H1 (cell line): ENCODE data around the gene MRFAP1L1. TPM values are rescaled to one million over a fixed set of nuclear protein-coding genes. Genes with fewer than 3 reads are reported as not detected.

Experiments used
- CTCF ChIA-PET: fragments of 300-600 bp; sonication (Branson Sonifier 250); formaldehyde crosslinking; loops from one replicate; lab custom pipeline; 2021; ENCODE audit not compliant: partially characterized antibody; lab: Charles Lee
- POLR2A ChIA-PET: fragments of 300-600 bp; sonication (Branson Sonifier 250); formaldehyde crosslinking; loops from one replicate; lab custom pipeline; 2021; ENCODE audit warnings: inconsistent platforms; ENCODE audit not compliant: partially characterized antibody; lab: Charles Lee
- DNase-seq, 2 experiments: peaks; one replicate each; pipeline versions ENCODE4 v3.0.0 to v3.0.0-alpha.2; 2010 to 2022; ENCODE audit warnings: low spot score in 2 of 2, low read depth in 1 of 2, mixed read lengths in 1 of 2
- FAIRE-seq: peaks from 2 replicates; lab custom pipeline; 2011; peaks lifted over from hg19 to GRCh38; lab: Jason Lieb, UNC
- H2AFZ ChIP-seq: 2 replicates; pipeline ENCODE4 v1.8.1; 2012; ENCODE audit warnings: low read length, inconsistent platforms
- H2AK5ac ChIP-seq: 2 replicates; pipeline ENCODE4 v1.6.1; 2013; ENCODE audit warnings: low read depth, low read length
- H2BK120ac ChIP-seq: replicated peaks from 2 replicates; pipeline ENCODE3; 2013; ENCODE audit warnings: low read depth, low read length, inconsistent platforms
- H2BK12ac ChIP-seq: 2 replicates; pipeline ENCODE4 v1.6.1; 2013; ENCODE audit warnings: low read depth, low read length
- H2BK15ac ChIP-seq: 2 replicates; pipeline ENCODE4 v1.6.1; 2013; ENCODE audit warnings: low read length
- H2BK20ac ChIP-seq: 2 replicates; pipeline ENCODE4 v1.6.1; 2013; ENCODE audit warnings: low read length
- H2BK5ac ChIP-seq: 2 replicates; pipeline ENCODE4 v1.6.1; 2013; ENCODE audit warnings: low read depth, low read length
- H3K14ac ChIP-seq: 2 replicates; pipeline ENCODE4 v1.6.1; 2013; ENCODE audit warnings: inconsistent platforms; ENCODE audit not compliant: insufficient read length
- H3K18ac ChIP-seq: 2 replicates; pipeline ENCODE4 v1.6.1; 2013; ENCODE audit warnings: low read length; ENCODE audit errors: extremely low read depth
- H3K23ac ChIP-seq: 2 replicates; pipeline ENCODE4 v1.6.1; 2013; ENCODE audit warnings: inconsistent platforms; ENCODE audit not compliant: insufficient read length
- H3K23me2 ChIP-seq: 2 replicates; pipeline ENCODE4 v1.6.1; 2013; ENCODE audit warnings: low read depth, low read length
- H3K27ac ChIP-seq: 2 replicates; pipeline ENCODE4 v1.6.1; 2011; ENCODE audit warnings: low read depth, low read length, inconsistent platforms
- H3K27me3 ChIP-seq, 4 experiments: replicated peaks in 1 of 4; 1 replicate in 1 of 4; 2 replicates in 3 of 4; pipeline versions ENCODE4 v1.6.1 to v1.8.1; 2011 to 2013; ENCODE audit warnings: low read length in 3 of 4, mild to moderate bottlenecking in 3 of 4, inconsistent platforms in 2 of 4, mixed read lengths in 2 of 4, moderate library complexity in 1 of 4; ENCODE audit not compliant: control insufficient read depth in 3 of 4, insufficient read depth in 3 of 4; ENCODE audit errors: extremely low read depth in 1 of 4
- H3K36me3 ChIP-seq, 4 experiments: 2 replicates each; pipeline versions ENCODE4 v1.6.1 to v1.8.1; 2011 to 2013; ENCODE audit warnings: mild to moderate bottlenecking in 4 of 4, low read length in 3 of 4, moderate library complexity in 2 of 4, control low read depth in 1 of 4, inconsistent platforms in 1 of 4; ENCODE audit not compliant: insufficient read depth in 4 of 4, control insufficient read depth in 2 of 4
- H3K4ac ChIP-seq: replicated peaks from 2 replicates; pipeline ENCODE3; 2013; ENCODE audit warnings: low read length, low read depth, mixed read lengths, inconsistent platforms; ENCODE audit not compliant: insufficient read length
- H3K4me1 ChIP-seq, 4 experiments: replicated peaks in 1 of 4; 1 replicate in 1 of 4; 2 replicates in 3 of 4; pipeline versions ENCODE4 v1.6.1 to v1.8.1; 2011 to 2013; ENCODE audit warnings: low read length in 3 of 4, inconsistent platforms in 2 of 4, mixed read lengths in 1 of 4; ENCODE audit not compliant: insufficient read depth in 4 of 4, control insufficient read depth in 3 of 4
- H3K4me2 ChIP-seq, 2 experiments: 2 replicates each; pipeline versions ENCODE4 v1.6.1 to v1.8.1; 2011 to 2013; ENCODE audit warnings: low read depth in 2 of 2, low read length in 2 of 2, control low read depth in 1 of 2, inconsistent platforms in 1 of 2, mild to moderate bottlenecking in 1 of 2; ENCODE audit not compliant: insufficient read depth in 1 of 2
- H3K4me3 ChIP-seq, 4 experiments: fragments of 200-600, 300-600 bp in 1 of 4; sonication (generic), shearing (Covaris generic), sonication (Bioruptor Twin) in 1 of 4; 2 replicates each; pipeline versions ENCODE4 v1.5.1 to v1.8.1; 2011 to 2016; ENCODE audit warnings: low read length in 4 of 4, low read depth in 3 of 4, control low read depth in 2 of 4, inconsistent platforms in 2 of 4, mild to moderate bottlenecking in 2 of 4, mixed read lengths in 1 of 4, moderate library complexity in 1 of 4; ENCODE audit not compliant: insufficient read depth in 2 of 4; ENCODE audit errors: extremely low read depth in 1 of 4
- H3K56ac ChIP-seq: replicated peaks from 2 replicates; pipeline ENCODE3; 2013; ENCODE audit warnings: low read depth, mild to moderate bottlenecking, mixed read lengths, low read length, inconsistent platforms; ENCODE audit not compliant: insufficient read length
- H3K79me1 ChIP-seq: 2 replicates; pipeline ENCODE4 v1.6.1; 2013; ENCODE audit warnings: low read depth, low read length, control low read depth
- H3K79me2 ChIP-seq, 2 experiments: 2 replicates each; pipeline versions ENCODE4 v1.6.1 to v1.8.1; 2012 to 2013; ENCODE audit warnings: low read length in 2 of 2, mild to moderate bottlenecking in 2 of 2, inconsistent platforms in 1 of 2; ENCODE audit not compliant: insufficient read depth in 2 of 2, control insufficient read depth in 1 of 2
- H3K9ac ChIP-seq, 4 experiments: replicated peaks in 1 of 4; 1 replicate in 1 of 4; 2 replicates in 3 of 4; pipeline versions ENCODE4 v1.6.1 to v1.8.1; 2011 to 2013; ENCODE audit warnings: low read depth in 3 of 4, low read length in 3 of 4, control low read depth in 2 of 4, mild to moderate bottlenecking in 2 of 4, moderate library complexity in 2 of 4, inconsistent platforms in 1 of 4; ENCODE audit errors: extremely low read depth in 1 of 4
- H3K9me3 ChIP-seq, 2 experiments: 2 replicates each; pipeline versions ENCODE4 v1.6.1 to v1.8.1; 2012 to 2013; ENCODE audit warnings: mild to moderate bottlenecking in 2 of 2, moderate library complexity in 2 of 2, control low read depth in 1 of 2, inconsistent platforms in 1 of 2, low read depth in 1 of 2, low read length in 1 of 2, mixed read lengths in 1 of 2; ENCODE audit not compliant: insufficient read depth in 2 of 2
- H4K20me1 ChIP-seq, 2 experiments: replicated peaks in 1 of 2; 2 replicates each; pipeline versions ENCODE3 to v1.8.1; 2011 to 2013; ENCODE audit warnings: inconsistent platforms in 2 of 2, low read length in 2 of 2, mild to moderate bottlenecking in 1 of 2; ENCODE audit not compliant: insufficient read depth in 2 of 2, control insufficient read depth in 1 of 2
- H4K5ac ChIP-seq: 2 replicates; pipeline ENCODE4 v1.6.1; 2013; ENCODE audit warnings: low read length, low read depth, mixed read lengths, inconsistent platforms; ENCODE audit not compliant: insufficient read length
- H4K8ac ChIP-seq: 2 replicates; pipeline ENCODE4 v1.8.0; 2013; ENCODE audit warnings: mild to moderate bottlenecking, moderate library complexity, low read length, inconsistent platforms; ENCODE audit not compliant: insufficient read depth; ENCODE audit errors: extremely low read depth
- H4K91ac ChIP-seq: replicated peaks from 2 replicates; pipeline ENCODE3; 2013; ENCODE audit warnings: low read length, mixed read lengths, inconsistent platforms; ENCODE audit not compliant: insufficient read length
- BCL11A ChIP-seq, 2 experiments: IDR thresholded peaks; one replicate each; pipeline ENCODE4 v1.6.1; 2011; ENCODE audit warnings: low read depth in 2 of 2, low read length in 2 of 2, mild to moderate bottlenecking in 2 of 2
- CHD1 ChIP-seq: IDR thresholded peaks from 2 replicates; pipeline ENCODE4 v1.6.1; 2012; ENCODE audit warnings: low read depth, low read length, improper control_type of control experiment
- E2F6 ChIP-seq: IDR thresholded peaks from 2 replicates; pipeline ENCODE4 v1.6.1; 2012; ENCODE audit warnings: inconsistent platforms
- WGBS, 2 experiments: shearing (Covaris generic) in 1 of 2; methylation state at CpG; one replicate each; pipeline versions ENCODE4 v1.1.6 to v1.1.7; 2013 to 2015; ENCODE audit warnings: low lambda C conversion rate in 2 of 2, mixed read lengths in 2 of 2, inconsistent platforms in 1 of 2, low coverage in 1 of 2, missing lambda C conversion rate in 1 of 2; ENCODE audit not compliant: insufficient replicate concordance in 2 of 2, insufficient coverage in 1 of 2, insufficient read length in 1 of 2; ENCODE audit errors: extremely low coverage in 1 of 2, missing lambda C conversion rate in 1 of 2; 5-methylcytosine and 5-hydroxymethylcytosine counted together
- polyA plus RNA-seq, 7 experiments: library from polyadenylated mRNA; depleted of rRNA in 3 of 7; stranded (reverse) in 5 of 7; unstranded in 2 of 7; fragments of >200 nt in 5 of 7; fragments of 200-250 nt in 2 of 7; gene quantifications; 1 replicate in 5 of 7; 2 replicates in 1 of 7; 4 replicates in 1 of 7; pipeline versions ENCODE4 v1.2.1 to v1.2.3, GENCODE V29; 2011 to 2013; ENCODE audit warnings: missing spikeins in 2 of 7, mixed read lengths in 2 of 7
- total RNA-seq: library from RNA; stranded (reverse); fragmentation: NEBNext Ultra II Directional; extraction: Animal tissue kit (Norgen Biotek cat#: 25700); gene quantifications from 2 replicates; pipeline ENCODE4 v1.2.1, GENCODE V29; 2021

MRFAP1L1 gene
- total and polyA plus RNA-seq, 2 of the 8 experiments (the other 6 are each of a cell fraction or from before 2014, with no cell fraction given) = 26.8 to 54.3 TPM

DNA sequence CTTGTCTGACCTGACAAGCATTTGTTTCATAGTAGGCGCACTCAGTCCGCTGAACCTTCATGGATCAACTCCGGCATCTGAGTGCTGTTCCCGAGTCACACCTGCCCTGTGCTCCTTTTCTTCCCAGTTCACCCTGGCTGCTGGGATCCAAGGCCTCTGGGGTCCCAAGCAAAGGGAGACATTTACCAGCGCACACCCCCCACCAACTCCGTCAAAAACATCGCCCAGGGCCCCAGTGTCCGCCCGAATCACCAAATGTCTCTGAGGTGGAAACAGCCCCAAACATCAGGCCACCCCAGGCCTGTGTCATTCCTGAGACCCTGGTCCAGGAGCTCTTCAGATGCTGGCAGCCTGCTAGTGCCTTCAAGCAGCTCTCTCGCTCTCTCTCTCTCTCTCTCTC lies 11.5 kb upstream of the MRFAP1L1 start:
- 87% methylated on average over 10 of the region's 10 CpGs; no CpG with 5 or more reads in 1 of the 2 experiments for WGBS, 2 experiments
- ChIA-PET CTCF (interaction anchor here (0.9 to 11.1 kb wide), 13 partner anchors 9 to 363 kb away, joined by 3 to 182 read pairs (median 5); no protein-coding TSS in a partner anchor), POLR2A (interaction anchor here (0.6 kb wide), 1 partner anchor 192 kb away, joined by 3 read pairs; no protein-coding TSS in a partner anchor)
- Histone ChIP-seq H3K18ac (no peak overlapping the region), H2BK15ac (no peak overlapping the region), H3K79me2 (peaks cover 0 to 20% of the 10 kb centered on the region in 2 experiments; a peak in 2 of 4 replicates), H3K4ac (no peak overlapping the region), H2BK20ac (no peak overlapping the region), H3K4me2 (no peak overlapping the region), H4K91ac (no peak overlapping the region), H4K8ac (no peak overlapping the region), H3K23ac (no peak overlapping the region), H2BK120ac (no peak overlapping the region), H2AK5ac (no peak overlapping the region), H3K14ac (no peak overlapping the region), H3K9me3 (no peaks in the 10 kb centered on the region), H2BK5ac (no peak overlapping the region), H4K20me1 (peaks cover 3 to 9% of the 10 kb centered on the region in 2 experiments), H3K9ac (0 out of 7 replicates have a peak overlapping the region, but pooled peaks of 1 of the 4 experiments have one; percentile 33), H2AFZ (no peak overlapping the region), H3K4me3 (no peak overlapping the region), H3K23me2 (peaks cover 14% of the 10 kb centered on the region), H4K5ac (no peak overlapping the region), H3K79me1 (peaks cover 5% of the 10 kb centered on the region), H3K27ac (no peak overlapping the region), H3K27me3 (no peaks in the 10 kb centered on the region), H3K4me1 (peaks cover 0 to 4% (median 0%) of the 10 kb centered on the region in 4 experiments; a peak in 3 of 7 replicates), H2BK12ac (no peak overlapping the region), H3K56ac (no peak overlapping the region), H3K36me3 (no peaks in the 10 kb centered on the region; a peak in 1 of 8 replicates)
- FAIRE-seq (no peak), DNase-seq (no peak)
- TF ChIP-seq CHD1 (no peak), E2F6 (no peak), BCL11A (IDR thresholded peaks at IDR 0.05; ENCODE audit: low read depth in 2 of 2, low read length in 2 of 2) (no peak)
